Activated CD4-positive, alpha-beta T cell treated with anti-CD3 and anti-CD28 coated beads, Interleukin-2, amount 50 U/mL, for 24 hours (primary cell): ENCODE results near the gene NRAP.

Experiments
- DNase-seq, 2 donors: peaks; one replicate each; pipeline ENCODE4 v3.0.0-alpha.2; 2020; ENCODE audit warnings: low read depth in 1 of 2, low spot score in 1 of 2

NRAP gene

GRCh38 chr10:113613427-113613826 is 50.4 kb downstream of the NRAP start:
- no peak for DNase-seq

DNA sequence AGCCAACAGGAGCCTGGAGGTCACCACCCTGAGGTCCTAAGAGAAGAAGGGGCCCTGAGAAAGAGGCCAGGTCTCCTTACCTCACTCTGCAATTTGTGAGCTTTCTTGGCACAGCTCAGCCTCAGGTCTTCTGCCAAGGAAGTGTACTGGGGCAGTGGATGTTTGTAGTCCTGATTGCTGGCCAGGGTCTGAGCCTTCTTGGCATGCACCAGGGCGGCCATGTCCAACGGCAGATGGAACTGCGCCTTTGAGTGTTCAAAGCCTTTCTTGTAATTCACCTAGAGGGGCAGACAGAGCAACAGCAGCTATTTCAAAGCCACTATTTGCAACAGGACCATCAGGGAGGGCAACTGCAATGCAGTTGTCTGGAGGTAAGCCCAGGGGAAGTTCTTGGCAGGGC is 51.7 kb downstream of the NRAP start:
- no peak for DNase-seq

DNA sequence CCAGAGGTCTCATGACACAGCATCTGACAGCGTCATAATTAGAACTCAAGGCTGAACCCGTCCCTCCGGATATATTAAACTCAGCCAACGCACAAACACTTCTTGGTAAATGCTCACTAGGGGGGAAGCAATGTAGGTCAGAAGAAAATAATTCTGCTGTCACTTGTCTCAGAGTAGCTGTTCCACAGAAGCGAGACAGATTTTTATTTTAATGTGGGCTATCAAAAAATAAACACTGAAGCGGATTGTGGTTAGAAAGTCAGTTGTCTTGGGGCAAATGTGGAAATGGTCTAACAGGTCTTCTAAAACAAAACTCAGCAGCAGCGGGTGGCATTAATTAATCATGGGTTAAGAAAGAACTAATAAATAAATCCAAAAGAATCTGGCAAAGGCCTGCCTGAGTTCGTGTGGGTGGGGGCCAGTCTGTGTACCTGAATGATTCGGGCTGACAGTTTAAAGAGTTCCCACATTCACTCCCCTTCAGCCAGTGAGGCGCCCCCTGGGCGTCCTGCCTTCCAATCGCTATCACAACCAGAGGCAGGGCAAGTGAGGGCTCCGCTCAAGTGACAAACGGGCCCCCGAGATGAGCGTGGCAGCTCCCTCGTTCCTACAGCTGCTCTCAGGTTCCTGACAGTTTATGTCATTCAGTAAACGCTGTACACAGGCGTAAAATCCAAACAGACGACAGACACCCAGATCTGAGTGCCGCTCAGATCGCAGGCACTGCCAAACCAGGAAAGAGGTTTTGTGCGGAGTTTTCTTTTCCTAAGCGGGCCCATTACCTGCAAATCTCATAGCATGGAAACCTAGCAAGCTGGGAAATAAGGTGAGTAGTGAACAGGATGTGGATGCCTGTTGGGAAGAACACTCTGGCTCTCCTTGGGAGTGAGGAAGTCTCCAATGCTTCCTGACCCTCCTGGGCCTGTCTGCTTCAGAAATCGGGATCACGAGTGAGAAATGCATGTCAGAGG is 52.9 kb downstream of the NRAP start:
- DNase-seq, result no peak

- no peak for DNase-seq
These were observed 54.1 kb downstream of the NRAP start for GRCh38 chr10:113609704-113610108.

DNA sequence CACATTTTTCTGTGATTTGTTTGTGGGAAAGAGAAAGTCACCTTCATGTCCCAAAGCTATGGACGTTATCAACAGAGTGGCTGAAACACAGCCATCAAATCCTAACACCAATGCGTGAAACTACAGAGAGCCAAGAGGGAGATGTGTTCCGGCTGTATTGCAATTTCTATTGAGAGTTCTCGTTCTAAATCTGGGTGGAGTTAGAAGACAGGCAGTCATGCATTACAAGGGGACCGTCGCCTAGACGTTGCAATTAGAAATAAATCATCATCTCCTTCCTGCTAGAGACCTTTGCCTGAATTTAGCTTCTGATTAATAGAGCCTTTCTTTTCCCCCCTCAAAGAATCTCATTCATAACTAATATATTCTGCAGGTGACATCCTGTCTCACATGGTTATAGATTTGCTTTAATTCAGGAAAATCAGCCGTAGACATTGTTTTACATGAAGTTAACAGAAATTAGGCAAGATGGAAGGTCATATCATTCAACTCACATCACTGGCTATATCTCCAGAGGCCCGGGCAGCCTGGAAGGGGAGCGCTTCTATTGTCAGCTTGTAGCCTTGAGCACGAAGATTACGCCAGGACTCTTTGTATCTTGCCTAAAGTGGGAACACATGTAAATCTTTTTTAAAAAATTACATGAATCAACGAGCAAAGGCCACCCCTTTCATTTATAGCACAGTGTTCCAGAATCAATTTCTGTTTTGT is 58.4 kb downstream of the NRAP start:
- DNase-seq, result no peak

- no peak for DNase-seq
These were observed 59.3 kb downstream of the NRAP start for GRCh38 chr10:113604572-113604971.

GRCh38 chr10:113603057-113603777 is 60.6 kb downstream of the NRAP start:
- DNase-seq, result no peak

GRCh38 chr10:113600569-113600968 is 63.3 kb downstream of the NRAP start:
- no peak for DNase-seq

DNA sequence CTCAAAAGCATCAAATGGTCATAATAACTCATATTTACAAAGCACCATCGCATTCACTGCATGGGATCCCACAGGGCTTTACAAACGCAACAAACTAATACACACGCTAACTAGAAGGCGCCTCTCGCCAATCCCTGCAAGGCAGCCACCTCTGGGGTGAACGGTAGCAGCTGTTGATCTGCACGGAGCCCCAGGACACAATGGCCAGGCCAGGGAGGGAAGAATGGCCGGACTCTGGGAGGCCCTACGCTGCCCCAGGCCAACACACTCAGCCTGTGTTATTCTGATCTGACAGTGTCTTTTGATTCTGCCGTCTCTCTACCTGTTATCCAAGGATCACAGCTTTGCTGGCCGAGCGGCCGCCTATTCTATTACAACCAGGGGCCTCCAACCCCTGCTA is 69.2 kb downstream of the NRAP start:
- no peak for DNase-seq

GRCh38 chr10:113592380-113592779 is 71.5 kb downstream of the NRAP start:
- DNase-seq, result no peak

DNA sequence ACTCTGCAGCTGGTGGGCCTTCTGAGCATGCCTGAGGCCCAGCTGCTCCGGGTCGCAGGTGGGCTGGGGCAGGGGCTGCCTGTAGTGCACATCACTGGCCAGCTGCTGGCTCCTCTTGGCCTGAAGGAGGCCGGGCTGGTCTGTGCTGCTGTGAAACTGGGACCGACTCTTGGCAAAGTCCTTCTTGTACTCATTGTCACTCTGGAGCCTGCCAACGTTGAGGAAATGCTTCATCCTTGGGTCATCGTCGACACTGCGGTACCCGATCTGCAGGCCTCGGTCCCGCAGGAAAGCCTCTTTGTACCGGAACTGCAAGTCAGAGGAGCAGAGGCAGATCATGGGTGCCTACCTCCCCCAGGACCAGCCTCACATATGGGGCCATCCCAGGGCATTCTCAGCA is 73.3 kb downstream of the NRAP start:
- DNase-seq, result no peak

DNA sequence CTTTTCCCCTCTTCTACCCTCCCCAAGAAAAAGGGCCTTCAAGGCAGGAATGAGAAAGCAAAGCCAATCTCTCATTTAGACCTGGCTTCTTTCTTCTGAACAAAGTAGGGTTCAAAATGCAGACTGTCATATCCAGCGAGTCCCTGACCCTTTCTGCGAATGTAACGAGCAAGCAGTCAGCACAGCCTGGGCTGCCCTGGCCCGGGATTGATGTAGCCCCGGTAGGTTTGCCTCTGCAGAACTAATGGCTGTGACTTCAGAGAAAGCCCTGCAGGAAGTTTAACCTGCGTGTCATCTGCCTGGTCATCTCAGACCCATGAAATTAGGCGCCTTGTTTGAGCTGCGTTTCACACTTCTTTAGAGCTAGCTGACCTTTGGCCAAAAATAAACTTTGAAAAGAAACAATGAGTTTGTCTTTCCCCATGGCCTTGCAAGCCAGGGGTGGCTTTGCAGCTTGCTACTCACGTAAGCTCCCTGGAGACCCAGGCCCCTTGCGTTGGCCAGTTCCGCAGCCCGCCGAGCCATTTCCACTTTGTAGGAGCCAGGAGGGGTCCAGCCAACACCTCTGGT is 74.6 kb downstream of the NRAP start:
- no peak for DNase-seq

DNA sequence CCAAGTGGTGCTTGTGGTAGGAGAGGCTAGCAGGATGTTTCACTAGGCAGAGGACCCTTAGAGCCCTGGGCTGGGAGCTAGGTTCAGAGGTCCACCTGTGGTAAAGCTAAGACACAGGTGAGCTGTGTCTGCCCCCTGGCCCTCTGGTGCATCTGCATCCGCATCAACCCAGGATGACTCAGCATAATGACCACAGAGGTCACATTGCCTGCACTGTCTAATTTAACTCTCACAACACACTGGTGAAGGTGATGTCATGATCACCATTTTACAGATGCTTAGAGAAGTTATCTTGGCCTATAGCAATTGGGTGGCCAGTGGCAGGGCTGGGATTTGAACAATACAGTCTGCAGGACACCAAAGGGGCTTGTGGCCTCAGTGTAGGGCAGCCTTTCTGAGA is 77.9 kb downstream of the NRAP start:
- DNase-seq, result no peak

DNA sequence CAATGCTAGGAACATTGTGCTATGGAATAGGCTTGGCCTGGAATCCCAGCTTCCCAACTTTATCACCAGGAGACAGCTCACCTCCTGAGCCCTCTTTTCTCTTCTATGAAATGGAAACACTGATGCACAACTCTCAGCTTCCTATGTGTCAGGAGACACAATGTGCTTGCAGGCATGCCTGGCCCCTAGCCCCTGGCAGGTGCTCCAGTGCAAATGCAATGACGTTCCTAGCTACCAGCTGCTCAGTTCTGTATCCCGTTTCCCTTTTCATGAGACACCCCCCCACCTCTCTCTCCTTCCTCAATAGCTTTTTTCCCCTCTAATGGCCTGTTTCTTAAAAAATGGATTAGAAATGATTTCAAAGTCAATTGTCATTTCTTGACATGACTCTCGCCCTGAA is 80.3 kb downstream of the NRAP start:
- no peak for DNase-seq

GRCh38 chr10:113581092-113581491 is 82.7 kb downstream of the NRAP start:
- no peak for DNase-seq

GRCh38 chr10:113578773-113579172 is 85.1 kb downstream of the NRAP start:
- no peak for DNase-seq

DNA sequence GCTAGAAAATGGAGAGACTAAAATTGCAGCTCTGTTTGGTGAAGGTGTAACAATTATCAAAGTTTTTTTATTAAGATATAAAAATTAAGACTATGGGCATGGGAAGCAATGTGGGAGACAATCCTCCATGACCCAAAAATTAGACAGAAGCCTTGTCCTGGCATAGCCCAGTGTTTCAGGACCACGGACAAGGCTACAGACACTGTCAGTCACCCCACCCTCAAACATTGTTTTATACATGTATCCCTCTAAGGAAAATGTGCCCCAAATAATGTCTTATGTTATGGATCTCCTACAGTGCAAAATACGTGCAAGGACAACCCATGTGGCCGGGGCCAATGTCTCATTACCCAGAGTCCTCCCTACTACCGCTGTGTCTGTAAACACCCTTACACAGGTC is 87.0 kb downstream of the NRAP start:
- no peak for DNase-seq

- no peak for DNase-seq
These were observed 90.5 kb downstream of the NRAP start for GRCh38 chr10:113573368-113573767.

- no peak for DNase-seq
These were observed 91.1 kb downstream of the NRAP start for GRCh38 chr10:113572520-113573290.

DNA sequence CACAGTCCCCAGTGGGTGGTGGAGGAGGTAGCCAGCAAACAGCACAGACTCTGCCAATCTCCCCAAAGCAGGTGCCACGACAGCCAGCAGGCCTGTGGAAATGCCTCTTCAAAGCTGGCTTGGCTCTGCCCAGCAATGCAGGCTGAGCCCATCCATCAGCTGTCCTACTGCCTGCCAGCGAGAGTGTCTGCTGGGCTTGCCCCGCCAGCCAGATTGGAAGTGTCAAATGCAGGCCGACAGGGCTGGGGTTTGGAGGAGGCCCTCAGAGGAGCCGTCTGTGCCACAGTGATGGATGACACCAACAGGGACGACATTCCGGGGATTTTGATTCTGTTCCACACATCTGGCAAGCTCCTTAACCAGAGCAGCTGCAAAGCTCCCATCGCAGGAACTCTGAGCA is 94.3 kb downstream of the NRAP start:
- DNase-seq, result no peak

GRCh38 chr10:113566888-113567287 is 97.0 kb downstream of the NRAP start:
- no peak for DNase-seq
